Panc1 (cell line): ENCODE data around the gene INPP5E. TPM values are rescaled to one million over a fixed set of nuclear protein-coding genes. Genes with fewer than 3 reads are reported as not detected.

ENCODE experiments used
- ATAC-seq: fragments of 200-7000 bp; cut with Tn5 transposase; 2 replicates; pipeline ENCODE4 v1.9.1; 2020; ENCODE audit warnings: mild to moderate bottlenecking, moderate library complexity
- BruUV-seq: library from RNA; stranded (reverse); fragments of 400-500 nt; replicated peaks from 2 replicates; lab custom pipeline; 2021; lab: Mats Ljungman, UMichigan
- CTCF ChIA-PET: fragments of 300-600 bp; sonication (Branson Sonifier 250); formaldehyde crosslinking; loops from one replicate; lab custom pipeline; 2022; ENCODE audit warnings: antibody characterized with exemption; lab: Charles Lee
- POLR2A ChIA-PET: fragments of 300-600 bp; sonication (Branson Sonifier 250); formaldehyde crosslinking; loops from one replicate; lab custom pipeline; 2022; ENCODE audit warnings: antibody characterized with exemption; lab: Charles Lee
- DNase-seq: peaks from one replicate; pipeline ENCODE4 v3.0.0-alpha.2; 2010; ENCODE audit warnings: low read depth, low spot score
- H3K27ac ChIP-seq: 2 replicates; pipeline ENCODE4 v1.5.1; 2011; ENCODE audit warnings: mild to moderate bottlenecking, low read length, inconsistent platforms
- H3K27me3 ChIP-seq: fragments of 200-500 bp; sonication (Bioruptor generic); 2 replicates; pipeline ENCODE4 v1.6.0; 2014; ENCODE audit warnings: low read length, inconsistent platforms; ENCODE audit not compliant: control insufficient read depth, insufficient read depth
- H3K36me3 ChIP-seq: fragments of 200-500 bp; sonication (Bioruptor generic); 2 replicates; pipeline ENCODE4 v1.5.1; 2014; ENCODE audit warnings: inconsistent platforms, mild to moderate bottlenecking, low read length, moderate library complexity; ENCODE audit not compliant: control insufficient read depth, insufficient read depth
- H3K4me1 ChIP-seq: 2 replicates; pipeline ENCODE4 v1.5.1; 2011; ENCODE audit warnings: inconsistent platforms, mild to moderate bottlenecking, low read length, moderate library complexity; ENCODE audit not compliant: control insufficient read depth, insufficient read depth
- H3K4me3 ChIP-seq, 2 experiments: 2 replicates each; pipeline ENCODE4 v1.5.1; 2011 to 2012; ENCODE audit warnings: low read depth in 2 of 2, low read length in 2 of 2, mild to moderate bottlenecking in 2 of 2, inconsistent platforms in 1 of 2, moderate library complexity in 1 of 2
- H3K9me3 ChIP-seq: fragments of 200-500 bp; sonication (Bioruptor generic); 2 replicates; pipeline ENCODE4 v1.5.1; 2014; ENCODE audit warnings: low read depth, mild to moderate bottlenecking, inconsistent platforms, low read length, moderate library complexity; ENCODE audit not compliant: control insufficient read depth, insufficient read depth
- POLR2AphosphoS5 ChIP-seq: IDR thresholded peaks from 2 replicates; pipeline ENCODE4 v1.6.1; 2012; ENCODE audit warnings: mild to moderate bottlenecking, low read depth, low read length, moderate library complexity
- SIN3A ChIP-seq: IDR thresholded peaks from 2 replicates; pipeline ENCODE4 v1.6.1; 2012; ENCODE audit warnings: low read depth, mild to moderate bottlenecking, low read length, moderate library complexity, borderline replicate concordance; ENCODE audit not compliant: insufficient read depth
- TCF7L2 ChIP-seq: IDR thresholded peaks from 2 replicates; pipeline ENCODE4 v1.6.1; 2011; ENCODE audit warnings: mild to moderate bottlenecking, low read depth, low read length, inconsistent platforms
- in situ Hi-C: cut with HindIII; loops from 2 replicates; pipeline ENCODE4 v1.10.0; 2016; ENCODE audit warnings: low sequenced_read_pairs, low pct_unique_long_range_greater_than_20kb
- intact Hi-C: fragments of 100-400 bp; cut with micrococcal nuclease; formaldehyde crosslinking; loops from one replicate; pipeline ENCODE4 v1.10.0; 2022; ENCODE audit not compliant: unreplicated experiment
- total RNA-seq: library from RNA; stranded (reverse); gene quantifications from one replicate; pipeline ENCODE4 v1.2.1, GENCODE V29; 2021; ENCODE audit not compliant: unreplicated experiment
- TF ChIP-seq, protein P1 (sequence below): fragments of 450-650 bp; IDR thresholded peaks from 2 replicates; pipeline ENCODE4 v1.5.1; 2017; ENCODE audit warnings: mild to moderate bottlenecking
- TF ChIP-seq, protein P2 (sequence below), 2 experiments: IDR thresholded peaks; 2 replicates each; pipeline ENCODE4 v1.6.1; 2011 to 2012; ENCODE audit warnings: low read depth in 2 of 2, control low read depth in 1 of 2, low read length in 1 of 2, mild to moderate bottlenecking in 1 of 2, moderate library complexity in 1 of 2; ENCODE audit not compliant: insufficient read depth in 1 of 2

The INPP5E gene
- total RNA-seq, 1 experiment from 2014 or later: 14.1 TPM

DNA sequence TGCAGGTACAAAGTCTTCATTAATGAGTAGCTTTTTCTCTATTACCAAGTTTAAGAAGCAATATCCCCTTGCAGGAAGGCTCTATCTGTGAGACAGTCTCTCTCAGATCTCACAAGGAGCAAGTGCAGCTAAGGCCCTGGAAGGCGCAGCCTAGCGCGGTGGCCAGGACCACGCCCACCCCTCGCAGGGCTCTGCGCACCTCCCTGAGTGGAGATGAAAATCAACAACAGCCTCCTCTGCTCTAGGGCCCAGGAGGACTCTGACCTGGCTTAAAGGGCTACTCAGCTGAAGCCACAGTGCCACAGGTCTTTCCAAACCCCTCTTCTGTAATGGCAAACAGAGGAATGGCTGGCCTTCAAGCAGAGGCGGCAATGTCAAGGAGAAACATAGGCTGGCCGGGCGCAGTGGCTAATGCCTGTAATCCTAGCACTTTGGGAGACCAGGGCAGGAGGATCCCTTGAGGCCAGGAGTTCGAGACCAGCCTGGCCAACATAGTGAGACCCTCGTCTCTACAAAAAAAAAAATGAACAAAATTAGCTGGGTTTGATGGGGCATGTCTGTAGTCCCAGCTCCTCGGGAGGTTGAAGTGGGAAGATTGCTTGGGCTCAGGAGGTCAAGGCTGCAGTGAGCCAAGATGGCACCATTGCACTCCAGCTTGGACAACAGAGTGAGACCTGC is 31.3 kb upstream of the INPP5E start:
- no peak overlapping the region for H3K27ac ChIP-seq
- TF ChIP-seq SIN3A: no peak
- TF ChIP-seq TCF7L2: no peak
- TF ChIP-seq, protein P1, sequence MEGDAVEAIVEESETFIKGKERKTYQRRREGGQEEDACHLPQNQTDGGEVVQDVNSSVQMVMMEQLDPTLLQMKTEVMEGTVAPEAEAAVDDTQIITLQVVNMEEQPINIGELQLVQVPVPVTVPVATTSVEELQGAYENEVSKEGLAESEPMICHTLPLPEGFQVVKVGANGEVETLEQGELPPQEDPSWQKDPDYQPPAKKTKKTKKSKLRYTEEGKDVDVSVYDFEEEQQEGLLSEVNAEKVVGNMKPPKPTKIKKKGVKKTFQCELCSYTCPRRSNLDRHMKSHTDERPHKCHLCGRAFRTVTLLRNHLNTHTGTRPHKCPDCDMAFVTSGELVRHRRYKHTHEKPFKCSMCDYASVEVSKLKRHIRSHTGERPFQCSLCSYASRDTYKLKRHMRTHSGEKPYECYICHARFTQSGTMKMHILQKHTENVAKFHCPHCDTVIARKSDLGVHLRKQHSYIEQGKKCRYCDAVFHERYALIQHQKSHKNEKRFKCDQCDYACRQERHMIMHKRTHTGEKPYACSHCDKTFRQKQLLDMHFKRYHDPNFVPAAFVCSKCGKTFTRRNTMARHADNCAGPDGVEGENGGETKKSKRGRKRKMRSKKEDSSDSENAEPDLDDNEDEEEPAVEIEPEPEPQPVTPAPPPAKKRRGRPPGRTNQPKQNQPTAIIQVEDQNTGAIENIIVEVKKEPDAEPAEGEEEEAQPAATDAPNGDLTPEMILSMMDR: no peak
- TF ChIP-seq POLR2AphosphoS5: no peak
- TF ChIP-seq, protein P2, sequence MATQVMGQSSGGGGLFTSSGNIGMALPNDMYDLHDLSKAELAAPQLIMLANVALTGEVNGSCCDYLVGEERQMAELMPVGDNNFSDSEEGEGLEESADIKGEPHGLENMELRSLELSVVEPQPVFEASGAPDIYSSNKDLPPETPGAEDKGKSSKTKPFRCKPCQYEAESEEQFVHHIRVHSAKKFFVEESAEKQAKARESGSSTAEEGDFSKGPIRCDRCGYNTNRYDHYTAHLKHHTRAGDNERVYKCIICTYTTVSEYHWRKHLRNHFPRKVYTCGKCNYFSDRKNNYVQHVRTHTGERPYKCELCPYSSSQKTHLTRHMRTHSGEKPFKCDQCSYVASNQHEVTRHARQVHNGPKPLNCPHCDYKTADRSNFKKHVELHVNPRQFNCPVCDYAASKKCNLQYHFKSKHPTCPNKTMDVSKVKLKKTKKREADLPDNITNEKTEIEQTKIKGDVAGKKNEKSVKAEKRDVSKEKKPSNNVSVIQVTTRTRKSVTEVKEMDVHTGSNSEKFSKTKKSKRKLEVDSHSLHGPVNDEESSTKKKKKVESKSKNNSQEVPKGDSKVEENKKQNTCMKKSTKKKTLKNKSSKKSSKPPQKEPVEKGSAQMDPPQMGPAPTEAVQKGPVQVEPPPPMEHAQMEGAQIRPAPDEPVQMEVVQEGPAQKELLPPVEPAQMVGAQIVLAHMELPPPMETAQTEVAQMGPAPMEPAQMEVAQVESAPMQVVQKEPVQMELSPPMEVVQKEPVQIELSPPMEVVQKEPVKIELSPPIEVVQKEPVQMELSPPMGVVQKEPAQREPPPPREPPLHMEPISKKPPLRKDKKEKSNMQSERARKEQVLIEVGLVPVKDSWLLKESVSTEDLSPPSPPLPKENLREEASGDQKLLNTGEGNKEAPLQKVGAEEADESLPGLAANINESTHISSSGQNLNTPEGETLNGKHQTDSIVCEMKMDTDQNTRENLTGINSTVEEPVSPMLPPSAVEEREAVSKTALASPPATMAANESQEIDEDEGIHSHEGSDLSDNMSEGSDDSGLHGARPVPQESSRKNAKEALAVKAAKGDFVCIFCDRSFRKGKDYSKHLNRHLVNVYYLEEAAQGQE (IDR thresholded peaks at IDR 0.05; ENCODE audit: insufficient read depth in 1 of 2, low read depth in 2 of 2, low read length in 1 of 2): no peak
- in situ Hi-C loops (no loop called here), intact Hi-C loops (no loop called here)
- no peaks in the 10 kb centered on the region for H3K4me1 ChIP-seq
- no peak overlapping the region for H3K4me3 ChIP-seq
- ChIA-PET POLR2A (no interaction called here), CTCF (no interaction called here)
- H3K9me3 ChIP-seq: no peaks in the 10 kb centered on the region
- no peak for DNase-seq
- ATAC-seq: no peak
- H3K36me3 ChIP-seq: peaks cover 13% of the 10 kb centered on the region
- H3K27me3 ChIP-seq: no peaks in the 10 kb centered on the region
- no TSS peak for BruUV-seq

GRCh38 chr9:136470356-136470755 is 30.7 kb upstream of the INPP5E start:
- Histone ChIP-seq H3K36me3 (peaks cover 8% of the 10 kb centered on the region), H3K4me3 (no peak overlapping the region), H3K27ac (no peak overlapping the region), H3K4me1 (no peaks in the 10 kb centered on the region), H3K27me3 (no peaks in the 10 kb centered on the region), H3K9me3 (no peaks in the 10 kb centered on the region)
- intact Hi-C loops (no loop called here), in situ Hi-C loops (no loop called here)
- TF ChIP-seq POLR2AphosphoS5: no peak
- TF ChIP-seq, protein P2 (IDR thresholded peaks at IDR 0.05; ENCODE audit: insufficient read depth in 1 of 2, low read depth in 2 of 2, low read length in 1 of 2): no peak
- TF ChIP-seq, protein P1: no peak
- TF ChIP-seq SIN3A: no peak
- TF ChIP-seq TCF7L2: no peak
- no peak for DNase-seq
- ChIA-PET CTCF (no interaction called here), POLR2A (no interaction called here)
- no TSS peak for BruUV-seq
- no peak for ATAC-seq
